Gastroesophageal sphincter (tissue), 3 donors: ENCODE measurements around the gene THOC6.

Source experiments
- EP300 ChIP-seq: sonication (generic); formaldehyde crosslinking; IDR thresholded peaks from one replicate; pipeline ENCODE4 v1.6.1; 2017; ENCODE audit warnings: antibody characterized with exemption, mild to moderate bottlenecking
- POLR2A ChIP-seq, 2 donors: fragments of 450-650 bp; IDR thresholded peaks; one replicate each; pipeline ENCODE4 v1.6.1; 2017; ENCODE audit warnings: antibody characterized with exemption in 2 of 2, mild to moderate bottlenecking in 2 of 2, moderate library complexity in 1 of 2
- POLR2AphosphoS5 ChIP-seq: sonication (generic); formaldehyde crosslinking; IDR thresholded peaks from one replicate; pipeline ENCODE4 v1.6.1; 2017; ENCODE audit warnings: antibody characterized with exemption
- TF ChIP-seq, protein P1 (sequence below), 4 experiments: fragments of 200-600 bp in 2 of 4; fragments of 450-650 bp in 2 of 4; sonication (generic) in 1 of 4; IDR thresholded peaks; one replicate each; pipeline ENCODE4 v1.5.1; 2017 to 2019; ENCODE audit warnings: antibody characterized with exemption in 4 of 4, mild to moderate bottlenecking in 2 of 4, moderate library complexity in 2 of 4

DNA sequence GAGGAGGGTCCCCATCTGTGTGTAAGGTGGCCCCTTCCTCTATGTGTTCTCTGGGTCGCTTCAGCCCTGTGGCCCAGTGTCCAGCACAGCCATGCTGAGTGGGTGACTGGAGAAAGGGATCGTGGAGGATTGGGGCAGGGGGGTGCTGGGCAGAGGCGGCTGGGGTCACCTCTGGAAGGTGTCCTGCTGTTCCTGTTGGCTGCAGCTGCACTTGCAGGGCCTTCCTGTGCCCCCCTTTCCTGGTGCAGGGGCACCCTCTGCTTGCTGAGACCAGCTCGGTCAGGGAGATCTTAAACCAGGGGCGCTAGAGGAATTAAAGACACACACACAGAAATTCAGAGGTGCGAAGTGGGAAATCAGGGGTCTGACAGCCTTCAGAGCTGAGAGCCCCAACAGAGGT lies 52.7 kb downstream of the THOC6 start:
- TF ChIP-seq, protein P1, sequence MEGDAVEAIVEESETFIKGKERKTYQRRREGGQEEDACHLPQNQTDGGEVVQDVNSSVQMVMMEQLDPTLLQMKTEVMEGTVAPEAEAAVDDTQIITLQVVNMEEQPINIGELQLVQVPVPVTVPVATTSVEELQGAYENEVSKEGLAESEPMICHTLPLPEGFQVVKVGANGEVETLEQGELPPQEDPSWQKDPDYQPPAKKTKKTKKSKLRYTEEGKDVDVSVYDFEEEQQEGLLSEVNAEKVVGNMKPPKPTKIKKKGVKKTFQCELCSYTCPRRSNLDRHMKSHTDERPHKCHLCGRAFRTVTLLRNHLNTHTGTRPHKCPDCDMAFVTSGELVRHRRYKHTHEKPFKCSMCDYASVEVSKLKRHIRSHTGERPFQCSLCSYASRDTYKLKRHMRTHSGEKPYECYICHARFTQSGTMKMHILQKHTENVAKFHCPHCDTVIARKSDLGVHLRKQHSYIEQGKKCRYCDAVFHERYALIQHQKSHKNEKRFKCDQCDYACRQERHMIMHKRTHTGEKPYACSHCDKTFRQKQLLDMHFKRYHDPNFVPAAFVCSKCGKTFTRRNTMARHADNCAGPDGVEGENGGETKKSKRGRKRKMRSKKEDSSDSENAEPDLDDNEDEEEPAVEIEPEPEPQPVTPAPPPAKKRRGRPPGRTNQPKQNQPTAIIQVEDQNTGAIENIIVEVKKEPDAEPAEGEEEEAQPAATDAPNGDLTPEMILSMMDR (IDR thresholded peaks at IDR 0.05) = no peak
- TF ChIP-seq POLR2AphosphoS5 (no peak), POLR2A (IDR thresholded peaks at IDR 0.05) (no peak), EP300 (no peak)
